GM13977 (cell line): Measurements from ENCODE around the gene TIA1.
"Not testable (repeated sequence)": the region's sequence is repeated elsewhere in the genome, so short reads cannot be mapped to it uniquely, and the experiment has no call there.

Experiments
- DNase-seq: peaks from one replicate; pipeline ENCODE4 v3.0.0; 2012; ENCODE audit warnings: low spot score
- CTCF ChIP-seq: IDR thresholded peaks from 2 replicates; pipeline ENCODE4 v1.5.1; 2012; ENCODE audit warnings: mild to moderate bottlenecking, control low read depth; ENCODE audit not compliant: insufficient read depth; ENCODE audit errors: extremely low read depth, missing control alignments
- in situ Hi-C: fragments of 300-500 bp; cut with MboI; formaldehyde crosslinking; loops from one replicate; pipeline ENCODE4 v1.12.0; 2022; ENCODE audit warnings: low sequenced_read_pairs, low pct_unique_long_range_greater_than_20kb, mixed read lengths, inconsistent platforms; ENCODE audit not compliant: unreplicated experiment

TIA1 gene

GRCh38 chr2:70242552-70242951 is 5.9 kb downstream of the TIA1 start:
- no peak for TF ChIP-seq CTCF
- in situ Hi-C loops = no loop called here
- no peak for DNase-seq

- TF ChIP-seq CTCF = no peak
- no peak for DNase-seq
- in situ Hi-C loops = no loop called here
Measured at GRCh38 chr2:70241340-70241739, 7.1 kb downstream of the TIA1 start.

- no peak for TF ChIP-seq CTCF
- no peak for DNase-seq
- in situ Hi-C loops = no loop called here
Measured at GRCh38 chr2:70240599-70240998, 7.8 kb downstream of the TIA1 start.

- no peak for TF ChIP-seq CTCF
- no peak for DNase-seq
- in situ Hi-C loops = no loop called here
Measured at GRCh38 chr2:70233926-70234325, 14.5 kb downstream of the TIA1 start.

GRCh38 chr2:70226781-70227180 is 21.6 kb downstream of the TIA1 start:
- in situ Hi-C loops = no loop called here
- TF ChIP-seq CTCF = no peak
- no peak for DNase-seq

GRCh38 chr2:70223305-70223704 is 25.1 kb downstream of the TIA1 start:
- in situ Hi-C loops, DNase-seq: not testable (repeated sequence)

- DNase-seq = no peak
- in situ Hi-C loops = no loop called here
- TF ChIP-seq CTCF = no peak
Measured at GRCh38 chr2:70214953-70215549, 33.4 kb downstream of the TIA1 start.
